Endodermal cell (in vitro differentiated cells): ENCODE measurements around the gene HEXIM1. TPM values are rescaled to one million over a fixed set of nuclear protein-coding genes. Genes with fewer than 3 reads are reported as not detected.

Experiments
- DNase-seq: peaks from one replicate; pipeline ENCODE4 v3.0.0-alpha.2; 2017
- H3K27ac ChIP-seq: 2 replicates; pipeline ENCODE4 v1.5.1; 2013; ENCODE audit warnings: mild to moderate bottlenecking, low read depth, low read length, moderate library complexity
- H3K27me3 ChIP-seq: 2 replicates; pipeline ENCODE4 v1.6.1; 2013; ENCODE audit warnings: mild to moderate bottlenecking, low read length, moderate library complexity; ENCODE audit not compliant: insufficient read depth, control insufficient read depth, poor library complexity, severe bottlenecking
- H3K36me3 ChIP-seq: 2 replicates; pipeline ENCODE4 v1.7.0; 2013; ENCODE audit warnings: mild to moderate bottlenecking, low read length, moderate library complexity; ENCODE audit not compliant: control insufficient read depth, insufficient read depth
- H3K4me1 ChIP-seq: one replicate; pipeline ENCODE4 v1.7.0; 2013; ENCODE audit warnings: low read length; ENCODE audit not compliant: control insufficient read depth, insufficient read depth
- H3K4me3 ChIP-seq: 2 replicates; pipeline ENCODE4 v1.5.1; 2013; ENCODE audit warnings: mild to moderate bottlenecking, low read length, moderate library complexity
- H3K9ac ChIP-seq: 2 replicates; pipeline ENCODE4 v1.6.1; 2013; ENCODE audit warnings: mild to moderate bottlenecking, low read length, moderate library complexity; ENCODE audit not compliant: poor library complexity, severe bottlenecking; ENCODE audit errors: extremely low read depth
- H3K9me3 ChIP-seq: 2 replicates; pipeline ENCODE4 v1.6.1; 2013; ENCODE audit warnings: mild to moderate bottlenecking, low read length, moderate library complexity; ENCODE audit not compliant: control insufficient read depth
- H3K27ac Mint-ChIP-seq: 2 replicates; pipeline ENCODE4 v1.8.0; 2020; ENCODE audit warnings: mixed read lengths
- H3K27me3 Mint-ChIP-seq: 2 replicates; pipeline ENCODE4 v1.8.0; 2021; ENCODE audit warnings: mild to moderate bottlenecking, mixed read lengths; ENCODE audit not compliant: insufficient read depth
- H3K36me3 Mint-ChIP-seq: 2 replicates; pipeline ENCODE4 v1.8.0; 2020; ENCODE audit warnings: low read depth, mixed read lengths
- H3K4me1 Mint-ChIP-seq: 2 replicates; pipeline ENCODE4 v1.8.0; 2020; ENCODE audit warnings: mixed read lengths
- H3K4me3 Mint-ChIP-seq: 2 replicates; pipeline ENCODE4 v1.8.0; 2020; ENCODE audit warnings: mild to moderate bottlenecking, moderate library complexity, mixed read lengths
- H3K9me3 Mint-ChIP-seq: 2 replicates; pipeline ENCODE4 v1.8.0; 2020; ENCODE audit warnings: mild to moderate bottlenecking, mixed read lengths
- CTCF ChIP-seq: fragments of 200-600 bp; sonication (generic); conservative IDR thresholded peaks from 2 replicates; pipeline ENCODE4 v1.5.0; 2021; ENCODE audit warnings: antibody characterized with exemption, mild to moderate bottlenecking
- WGBS, 2 experiments: methylation state at CpG; one replicate each; pipeline versions ENCODE4 v1.1.5 to v1.1.7; 2013; ENCODE audit warnings: missing lambda C conversion rate in 2 of 2, mixed read lengths in 1 of 2; ENCODE audit not compliant: insufficient coverage in 1 of 2, insufficient read length in 1 of 2; 5-methylcytosine and 5-hydroxymethylcytosine counted together
- total RNA-seq, 2 donors: library from RNA; stranded (reverse); fragmentation: NEBNext Ultra II Directional in 1 of 2; extraction: Animal tissue kit (Norgen Biotek cat#: 25700) in 1 of 2; gene quantifications; 2 replicates in 1 of 2; 3 replicates in 1 of 2; pipeline ENCODE4 v1.2.1, GENCODE V29; 2021

The HEXIM1 gene
- total RNA-seq, 2 donors from 2014 or later, result 37.0 to 39.2 TPM

DNA sequence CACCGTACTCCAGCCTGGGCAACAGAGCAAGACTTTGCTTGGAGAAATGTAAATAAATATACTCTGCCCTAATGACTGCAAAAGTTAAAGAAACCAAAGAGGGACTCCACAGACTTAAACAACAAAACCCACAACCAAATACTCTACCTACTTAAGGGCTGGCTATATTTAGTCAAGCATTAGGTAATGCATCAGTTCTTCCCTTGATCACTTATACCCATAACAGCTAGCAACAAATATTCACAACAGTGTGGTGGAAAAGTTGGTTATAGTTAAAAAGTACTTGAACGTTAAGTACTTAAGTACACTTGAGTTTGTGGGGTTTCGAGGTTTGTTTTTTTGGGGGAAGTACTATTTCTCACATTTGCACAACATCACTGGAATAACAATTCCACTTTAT is 8.0 kb downstream of the HEXIM1 start:
- no peak overlapping the region for H3K27ac ChIP-seq
- no peaks in the 10 kb centered on the region for H3K36me3 Mint-ChIP-seq
- 90% methylated on average over 2 of the region's 3 CpGs; no CpG with 5 or more reads in 1 of the 2 experiments for WGBS, 2 experiments
- H3K27me3 Mint-ChIP-seq, result no peaks in the 10 kb centered on the region
- no peaks in the 10 kb centered on the region for H3K9me3 Mint-ChIP-seq
- H3K9me3 ChIP-seq, result no peaks in the 10 kb centered on the region
- no peaks in the 10 kb centered on the region for H3K36me3 ChIP-seq
- H3K4me3 Mint-ChIP-seq, result no peak overlapping the region
- H3K4me3 ChIP-seq, result no peak overlapping the region
- H3K27ac Mint-ChIP-seq, result no peak overlapping the region
- DNase-seq, result no peak
- H3K4me1 Mint-ChIP-seq, result peaks cover 21% of the 10 kb centered on the region
- H3K9ac ChIP-seq, result no peak overlapping the region
- H3K4me1 ChIP-seq, result peaks cover 5% of the 10 kb centered on the region
- TF ChIP-seq CTCF, result no peak
- H3K27me3 ChIP-seq, result no peaks in the 10 kb centered on the region

DNA sequence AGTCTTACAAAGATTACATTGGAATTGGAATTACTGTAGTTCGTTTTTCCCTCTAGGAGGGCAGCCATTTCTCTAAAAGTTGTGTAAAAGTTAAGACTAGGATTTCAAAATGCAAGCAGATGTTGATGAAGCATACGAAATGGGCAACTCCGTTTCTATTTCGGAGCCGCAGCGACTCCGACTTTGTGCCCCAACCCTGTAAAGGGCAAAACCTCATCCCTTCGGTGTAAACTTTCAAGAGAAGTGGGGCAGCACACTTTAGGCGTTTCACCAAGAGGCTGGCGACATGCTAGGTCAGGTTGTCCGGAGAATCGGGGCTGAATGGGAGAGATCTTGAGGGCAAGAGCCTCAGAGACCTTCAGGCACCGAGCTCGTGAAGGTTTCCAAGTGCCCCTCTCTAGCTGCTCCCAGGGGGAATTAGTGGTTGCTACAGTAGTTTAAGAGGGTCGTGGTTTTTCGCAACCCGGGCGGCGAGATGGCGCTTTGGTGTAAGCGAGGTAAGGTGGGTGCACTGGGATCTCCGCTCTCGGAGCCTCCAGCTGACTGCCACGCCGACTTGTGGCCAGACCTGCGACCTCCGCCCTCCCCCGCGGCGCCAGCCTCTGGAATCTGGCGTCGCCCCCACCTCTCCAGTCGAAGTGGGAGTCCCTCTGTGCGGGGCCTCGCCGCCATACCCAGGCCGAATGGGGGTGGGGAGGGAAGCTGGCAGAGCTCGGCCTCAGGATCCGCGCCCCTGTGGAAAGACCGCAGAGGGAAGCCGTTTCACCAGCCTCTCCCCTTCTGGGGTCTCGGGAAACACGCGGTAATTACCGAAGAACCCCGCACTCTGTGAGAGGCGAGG is 12.4 kb downstream of the HEXIM1 start:
- H3K36me3 ChIP-seq, result peaks cover 11% of the 10 kb centered on the region
- H3K4me1 Mint-ChIP-seq, result peaks cover 25% of the 10 kb centered on the region
- H3K36me3 Mint-ChIP-seq, result peaks cover 11% of the 10 kb centered on the region
- 0 to 2% methylated on average over 12 to 48 of the region's 48 CpGs for WGBS, 2 experiments
- H3K4me1 ChIP-seq, result peaks cover 6% of the 10 kb centered on the region
- H3K9me3 Mint-ChIP-seq, result no peaks in the 10 kb centered on the region
- H3K4me3 Mint-ChIP-seq, result peak overlapping the region; percentile 91
- TF ChIP-seq CTCF, result peak; percentile 70
- peak; percentile 98 for DNase-seq
- H3K9ac ChIP-seq, result peak overlapping the region; percentile 100
- H3K27ac ChIP-seq, result peak overlapping the region; percentile 97
- peak overlapping the region; percentile 99 for H3K27ac Mint-ChIP-seq
- H3K27me3 Mint-ChIP-seq, result no peaks in the 10 kb centered on the region
- peak overlapping the region; percentile 99 for H3K4me3 ChIP-seq
- H3K9me3 ChIP-seq, result no peaks in the 10 kb centered on the region
- H3K27me3 ChIP-seq, result no peaks in the 10 kb centered on the region

DNA sequence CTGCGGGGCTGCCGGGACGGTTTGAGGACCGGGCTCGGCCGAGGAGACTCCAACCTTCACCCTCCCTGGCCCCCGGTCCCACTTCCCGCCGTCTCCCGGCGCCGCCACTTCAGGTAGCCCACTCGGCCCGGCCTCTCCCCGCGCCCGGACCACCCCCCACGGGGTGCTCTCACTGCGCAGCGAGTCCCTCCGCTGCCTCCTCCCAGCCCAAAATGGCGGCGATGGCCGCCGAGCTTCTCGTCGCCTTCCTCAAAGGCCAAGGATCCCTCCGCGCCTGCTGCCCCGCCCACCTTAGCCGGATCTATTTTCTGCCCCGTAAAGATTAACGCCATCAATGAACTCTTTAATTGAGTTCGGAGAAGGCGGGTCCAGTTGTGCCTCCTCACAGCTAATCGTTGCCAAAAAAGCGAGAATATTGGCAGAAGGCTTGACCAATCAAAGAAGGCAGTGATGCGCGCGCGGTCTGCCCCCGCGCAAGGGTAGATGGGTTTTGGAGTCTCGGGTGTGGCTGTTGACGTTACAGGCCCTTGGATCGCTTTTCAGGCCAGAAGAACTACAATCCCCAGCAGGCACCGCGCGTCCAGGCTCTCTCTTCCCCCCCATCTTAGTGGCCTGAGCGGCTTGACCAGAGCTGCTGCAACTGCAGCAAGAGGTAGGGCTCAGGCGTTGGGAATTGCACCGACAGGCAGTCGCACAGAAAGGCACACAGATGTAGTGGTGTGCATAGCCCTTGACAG is 13.2 kb downstream of the HEXIM1 start, which contains the start of gene HEXIM2:
TSS of gene HEXIM2 (plus strand) at position 588 of the 737 bp plus-strand sequence. CDS start 919 bp downstream, outside the sequence.
- peak within 1 kb of the TSS; percentile 91 for H3K4me3 Mint-ChIP-seq

More for the DNA sequence above, 13.2 kb downstream of the HEXIM1 start, which contains the start of gene HEXIM2:
- Histone ChIP-seq H3K27ac (peak within 1 kb of the TSS; percentile 97), H3K9me3 (no peaks in the 10 kb centered on the region), H3K9ac (peak within 1 kb of the TSS; percentile 100), H3K36me3 (peaks cover 13% of the 10 kb centered on the region), H3K4me1 (peaks cover 6% of the 10 kb centered on the region), H3K27me3 (no peaks in the 10 kb centered on the region), H3K4me3 (peak within 1 kb of the TSS; percentile 99)
- TF ChIP-seq CTCF, result no peak
- Mint-ChIP-seq H3K9me3 (no peaks in the 10 kb centered on the region), H3K27ac (peak within 1 kb of the TSS; percentile 99), H3K4me1 (peaks cover 25% of the 10 kb centered on the region), H3K36me3 (peaks cover 14% of the 10 kb centered on the region), H3K27me3 (no peaks in the 10 kb centered on the region)
- WGBS, 2 experiments, result 0 to 1% methylated on average over 17 to 53 of the region's 53 CpGs
- DNase-seq, result peak; percentile 100
